Activated CD8-positive, alpha-beta memory T cell treated with anti-CD3 and anti-CD28 coated beads, Interleukin-2, amount 50 U/mL, for 4 hours (primary cell): ENCODE measurements around the gene ANAPC16.
"Not testable (repeated sequence)": the region's sequence is repeated elsewhere in the genome, so short reads cannot be mapped to it uniquely, and the experiment has no call there.

ENCODE experiments used
- DNase-seq: peaks from one replicate; pipeline ENCODE4 v3.0.0-alpha.2; 2020

ANAPC16 gene

GRCh38 chr10:72265990-72266865, 50.4 kb downstream of the ANAPC16 start:
- DNase-seq = no peak

GRCh38 chr10:72267381-72267780, 51.6 kb downstream of the ANAPC16 start:
- DNase-seq = no peak

GRCh38 chr10:72267819-72268399, 52.1 kb downstream of the ANAPC16 start:
- DNase-seq = no peak

GRCh38 chr10:72268475-72269200, 52.8 kb downstream of the ANAPC16 start:
- not testable (repeated sequence) for DNase-seq

- no peak for DNase-seq
These were observed 54.9 kb downstream of the ANAPC16 start for GRCh38 chr10:72270607-72271281.

- DNase-seq = no peak
These were observed 57.0 kb downstream of the ANAPC16 start for GRCh38 chr10:72272689-72273409.

GRCh38 chr10:72273410-72274212, 57.8 kb downstream of the ANAPC16 start, which contains the start of gene DDIT4:
Gene DDIT4, plus strand, starts transcription at chr10:72273924. Its CDS starts 293 bp downstream, at chr10:72274217.
- DNase-seq = peak; percentile 97

GRCh38 chr10:72274213-72274729, 58.5 kb downstream of the ANAPC16 start:
- DNase-seq = no peak

- peak; percentile 77 for DNase-seq
These were observed 59.0 kb downstream of the ANAPC16 start for GRCh38 chr10:72274730-72275350.

- DNase-seq = no peak
These were observed 59.7 kb downstream of the ANAPC16 start for GRCh38 chr10:72275351-72276012.

- DNase-seq = peak; percentile 58
These were observed 60.2 kb downstream of the ANAPC16 start for GRCh38 chr10:72276013-72276387.

- DNase-seq = no peak
These were observed 60.9 kb downstream of the ANAPC16 start for GRCh38 chr10:72276421-72277339.

- DNase-seq = no peak
These were observed 61.7 kb downstream of the ANAPC16 start for GRCh38 chr10:72277340-72277995.

GRCh38 chr10:72277996-72278667, 62.3 kb downstream of the ANAPC16 start:
- DNase-seq = no peak

GRCh38 chr10:72278668-72279393, 63.0 kb downstream of the ANAPC16 start:
- DNase-seq = no peak

GRCh38 chr10:72279587-72279986, 63.8 kb downstream of the ANAPC16 start:
- DNase-seq = not testable (repeated sequence)

- no peak for DNase-seq
These were observed 67.3 kb downstream of the ANAPC16 start for GRCh38 chr10:72283131-72283530.
